HepG2 (cell line): ENCODE data around the gene UBQLN4. TPM values are rescaled to one million over a fixed set of nuclear protein-coding genes. Genes with fewer than 3 reads are reported as not detected.

Source experiments
- ATAC-seq: fragments of 200-7000 bp; cut with Tn5 transposase; 3 replicates; pipeline ENCODE4 v1.9.1; 2020; ENCODE audit warnings: mild to moderate bottlenecking, moderate library complexity
- BruUV-seq: library from RNA; stranded (reverse); fragments of 400-500 nt; replicated peaks from 2 replicates; lab custom pipeline; 2021; lab: Mats Ljungman, UMichigan
- CTCF ChIA-PET: fragments of 300-600 bp; formaldehyde crosslinking; extraction: SDS; loops from one replicate; lab custom pipeline; 2021; ENCODE audit warnings: low total read pairs, inconsistent platforms, low intra/inter-chr PET ratio; lab: Yijun Ruan, JAX
- POLR2A ChIA-PET: fragments of 350-600 bp; sonication (Branson Sonifier 250); formaldehyde crosslinking; loops from one replicate; lab custom pipeline; 2020; ENCODE audit warnings: antibody characterized with exemption, inconsistent platforms; lab: Yijun Ruan, JAX
- DNase-seq: peaks from one replicate; pipeline ENCODE4 v3.0.0-alpha.2; 2015; ENCODE audit warnings: low spot score
- FAIRE-seq: peaks from 3 replicates; lab custom pipeline; 2011; peaks lifted over from hg19 to GRCh38; lab: Jason Lieb, UNC
- H2AFZ ChIP-seq: one replicate; pipeline ENCODE4 v1.6.1; 2011; ENCODE audit warnings: low read length, inconsistent platforms
- H3K27ac ChIP-seq: fragments of 300-600 bp; 3 replicates; pipeline ENCODE4 v1.8.0; 2011; ENCODE audit warnings: mixed run types, mild to moderate bottlenecking, mixed read lengths, low read length, inconsistent platforms; ENCODE audit not compliant: insufficient read depth; ENCODE audit errors: extremely low read length
- H3K27me3 ChIP-seq, 2 experiments: fragments of 200-600 bp in 1 of 2; 2 replicates in 1 of 2; 3 replicates in 1 of 2; pipeline versions ENCODE4 v1.6.0 to v1.8.0; 2011; ENCODE audit warnings: low read length in 2 of 2, mild to moderate bottlenecking in 2 of 2, moderate library complexity in 2 of 2, inconsistent platforms in 1 of 2; ENCODE audit not compliant: insufficient read depth in 2 of 2, control insufficient read depth in 1 of 2
- H3K36me3 ChIP-seq, 2 experiments: fragments of 200-600 bp in 1 of 2; replicated peaks in 1 of 2; 2 replicates in 1 of 2; 3 replicates in 1 of 2; pipeline versions ENCODE4 v1.5.1 to v1.8.0; 2011; ENCODE audit warnings: low read length in 2 of 2, inconsistent platforms in 1 of 2; ENCODE audit not compliant: insufficient read depth in 2 of 2, control insufficient read depth in 1 of 2
- H3K4me1 ChIP-seq: 2 replicates; pipeline ENCODE4 v1.5.1; 2012; ENCODE audit warnings: low read length, inconsistent platforms; ENCODE audit not compliant: insufficient read depth
- H3K4me2 ChIP-seq: 2 replicates; pipeline ENCODE4 v1.6.0; 2011; ENCODE audit warnings: low read depth, low read length, inconsistent platforms
- H3K4me3 ChIP-seq, 3 experiments: fragments of 200-600 bp in 1 of 3; sonication (generic), shearing (Covaris generic) in 1 of 3; replicated peaks in 1 of 3; 2 replicates each; pipeline ENCODE4 v1.5.1; 2011 to 2016; ENCODE audit warnings: low read length in 3 of 3, inconsistent platforms in 2 of 3, low read depth in 2 of 3, mild to moderate bottlenecking in 2 of 3, control low read depth in 1 of 3, mixed read lengths in 1 of 3; ENCODE audit not compliant: insufficient read depth in 1 of 3
- H3K79me2 ChIP-seq: one replicate; pipeline ENCODE4 v1.6.1; 2011; ENCODE audit warnings: low read length, inconsistent platforms; ENCODE audit not compliant: insufficient read depth
- H3K9ac ChIP-seq: 2 replicates; pipeline ENCODE4 v1.6.0; 2011; ENCODE audit warnings: mild to moderate bottlenecking, low read depth, low read length, inconsistent platforms; ENCODE audit not compliant: insufficient read depth
- H3K9me3 ChIP-seq: 2 replicates; pipeline ENCODE4 v1.5.1; 2012; ENCODE audit warnings: mild to moderate bottlenecking, low read length
- H4K20me1 ChIP-seq: 2 replicates; pipeline ENCODE4 v1.6.0; 2011; ENCODE audit warnings: inconsistent platforms, mild to moderate bottlenecking, low read length, moderate library complexity; ENCODE audit not compliant: insufficient read depth
- CEBPB ChIP-seq: IDR thresholded peaks from 2 replicates; pipeline ENCODE4 v1.6.1; 2011; ENCODE audit warnings: low read depth, low read length, improper control_type of control experiment, borderline replicate concordance
- ISL2 ChIP-seq: sonication (generic); formaldehyde crosslinking; IDR thresholded peaks from 2 replicates; pipeline ENCODE4 v1.5.0; 2020; ENCODE audit warnings: missing genetic modification reagents
- PHF5A ChIP-seq: IDR thresholded peaks from one replicate; pipeline ENCODE4 v1.6.1; 2018; ENCODE audit warnings: low read depth, missing genetic modification reagents; ENCODE audit not compliant: unreplicated experiment
- ZNF121 ChIP-seq: sonication (generic); formaldehyde crosslinking; IDR thresholded peaks from 2 replicates; pipeline ENCODE4 v1.5.0; 2020; ENCODE audit warnings: mild to moderate bottlenecking, missing genetic modification reagents
- ZNF672 ChIP-seq: sonication (generic); formaldehyde crosslinking; IDR thresholded peaks from 2 replicates; pipeline ENCODE4 v1.8.1; 2022; ENCODE audit warnings: missing genetic modification reagents
- WGBS: methylation state at CpG from one replicate; pipeline ENCODE4 v1.1.6; 2017; ENCODE audit warnings: low lambda C conversion rate; 5-methylcytosine and 5-hydroxymethylcytosine counted together
- in situ Hi-C: cut with HindIII; loops from 2 replicates; pipeline ENCODE4 v1.10.0; 2017; ENCODE audit warnings: low pct_unique_long_range_greater_than_20kb; ENCODE audit not compliant: extremely low pct_ligation_motif_present
- intact Hi-C: fragments of 100-400 bp; cut with micrococcal nuclease; formaldehyde crosslinking; loops from one replicate; pipeline ENCODE4 v1.10.0; 2022; ENCODE audit not compliant: unreplicated experiment
- polyA plus RNA-seq, 8 experiments: library from polyadenylated mRNA; depleted of rRNA in 3 of 8; stranded (reverse) in 7 of 8; unstranded in 1 of 8; fragments of >200 nt; fragmentation: Illumina TruSeq in 4 of 8; extraction: Trizol in 4 of 8; gene quantifications; 2 replicates each; pipeline versions ENCODE4 v1.2.1 to v1.2.3, GENCODE V29; 2011 to 2016; ENCODE audit warnings: low read depth in 4 of 8, missing spikeins in 1 of 8, mixed read lengths in 1 of 8; ENCODE audit not compliant: insufficient read depth in 1 of 8
- total RNA-seq, 5 experiments: library from RNA; depleted of rRNA; stranded (reverse); fragments of >200 nt; fragmentation: Illumina TruSeq; extraction: Trizol; gene quantifications; 2 replicates each; pipeline ENCODE4 v1.2.3, GENCODE V29; 2016; ENCODE audit warnings: low read depth in 1 of 5

Gene UBQLN4
- total and polyA plus RNA-seq, 2 of the 13 experiments (the other 11 are each of a cell fraction or from before 2014, with no cell fraction given) = 31.5 to 39.8 TPM

DNA sequence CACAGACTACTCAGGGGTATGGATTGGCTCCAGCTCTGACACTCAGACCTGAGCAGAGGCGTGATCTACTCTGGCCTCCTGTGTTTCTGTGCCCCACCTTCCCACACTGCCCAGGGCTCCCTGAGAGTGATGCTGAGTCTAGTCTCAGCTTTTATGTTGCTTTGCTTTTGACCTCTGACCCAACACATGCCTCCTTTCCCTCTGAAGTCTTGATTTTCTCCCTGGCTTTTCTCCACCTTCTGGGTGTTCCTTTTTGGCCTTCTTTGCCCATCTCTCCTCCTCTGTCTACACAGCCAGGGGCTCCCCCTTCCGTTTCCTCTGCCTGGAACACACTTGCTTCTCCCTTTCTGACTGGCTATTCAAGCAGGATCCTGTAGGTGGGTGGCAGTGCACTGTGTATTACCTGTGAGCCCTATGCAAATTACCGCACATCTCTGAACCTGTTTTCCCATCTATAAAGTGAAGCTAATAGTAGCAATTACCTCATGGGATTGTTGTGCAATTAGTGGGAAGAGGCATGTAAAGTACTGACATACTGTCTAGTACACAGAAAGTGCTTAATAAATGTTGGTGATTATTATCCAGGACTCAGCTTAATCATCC is 42.4 kb upstream of the UBQLN4 start:
- no peak overlapping the region for H3K9ac ChIP-seq
- no peak overlapping the region for H2AFZ ChIP-seq
- intact Hi-C loops (loop anchor here (1.0 kb wide), 1 partner anchor 34 kb away; no protein-coding TSS in a partner anchor), in situ Hi-C loops (loop anchor here (5.0 kb wide), 1 partner anchor 36 kb away; no protein-coding TSS in a partner anchor)
- no peaks in the 10 kb centered on the region for H3K27me3 ChIP-seq
- no peaks in the 10 kb centered on the region for H3K9me3 ChIP-seq
- H4K20me1 ChIP-seq = no peaks in the 10 kb centered on the region
- TF ChIP-seq CEBPB (peak; percentile 24; the same call in 1 of the 2 replicates), PHF5A (CRISPR knock-in tag) (no peak)
- ATAC-seq = no peak
- no peak for FAIRE-seq
- peaks cover 2% of the 10 kb centered on the region in 2 experiments; a peak in 1 of 5 replicates for H3K36me3 ChIP-seq
- H3K27ac ChIP-seq = no peak overlapping the region
- H3K79me2 ChIP-seq = no peaks in the 10 kb centered on the region
- H3K4me3 ChIP-seq = no peak overlapping the region
- no TSS peak for BruUV-seq
- H3K4me2 ChIP-seq = no peak overlapping the region
- peaks cover 70% of the 10 kb centered on the region for H3K4me1 ChIP-seq
- 97% methylated on average over 3 of the region's 3 CpGs for WGBS
- ChIA-PET CTCF (interaction anchor here (0.6 to 5.0 kb wide), 2 partner anchors 35 to 129 kb away, joined by 4 to 92 read pairs; no protein-coding TSS in a partner anchor), POLR2A (interaction anchor here (1.0 to 11.0 kb wide), 8 partner anchors 9 to 361 kb away, joined by 3 to 113 read pairs (median 4); no protein-coding TSS in a partner anchor)
- no peak for DNase-seq

GRCh38 chr1:156091610-156092009 is 38.0 kb upstream of the UBQLN4 start:
- no peak overlapping the region for H3K27ac ChIP-seq
- WGBS = 97% methylated on average over 2 of the region's 2 CpGs

More at GRCh38 chr1:156091610-156092009, 38.0 kb upstream of the UBQLN4 start:
- Histone ChIP-seq H3K9me3 (no peaks in the 10 kb centered on the region), H3K9ac (no peak overlapping the region), H3K79me2 (no peaks in the 10 kb centered on the region), H4K20me1 (no peaks in the 10 kb centered on the region), H3K36me3 (peaks cover 2% of the 10 kb centered on the region in 2 experiments; a peak in 1 of 5 replicates), H3K27me3 (no peaks in the 10 kb centered on the region), H3K4me1 (peaks cover 47% of the 10 kb centered on the region), H3K4me2 (no peak overlapping the region), H3K4me3 (no peak overlapping the region), H2AFZ (no peak overlapping the region)
- POLR2A ChIA-PET = interaction anchor here (11.0 kb wide), 1 partner anchor 37 kb away, joined by 113 read pairs; no protein-coding TSS in a partner anchor
- no peak for ATAC-seq
- CTCF ChIA-PET = interaction anchor here (3.3 kb wide), 1 partner anchor 39 kb away, joined by 52 read pairs; no protein-coding TSS in a partner anchor
- intact Hi-C loops (no loop called here), in situ Hi-C loops (no loop called here)
- FAIRE-seq = no peak
- no peak for DNase-seq
- no TSS peak for BruUV-seq
- TF ChIP-seq ZNF672 (CRISPR knock-in tag) = no peak
- TF ChIP-seq ZNF121 = peak; percentile 46; the same call in 1 of the 2 replicates
- TF ChIP-seq ISL2 (CRISPR knock-in tag) = no peak
